Measurements from ENCODE around the gene PRSS48.
"Not testable (repeated sequence)": the region's sequence is repeated elsewhere in the genome, so short reads cannot be mapped to it uniquely, and the experiment has no call there.

Gene PRSS48

DNA sequence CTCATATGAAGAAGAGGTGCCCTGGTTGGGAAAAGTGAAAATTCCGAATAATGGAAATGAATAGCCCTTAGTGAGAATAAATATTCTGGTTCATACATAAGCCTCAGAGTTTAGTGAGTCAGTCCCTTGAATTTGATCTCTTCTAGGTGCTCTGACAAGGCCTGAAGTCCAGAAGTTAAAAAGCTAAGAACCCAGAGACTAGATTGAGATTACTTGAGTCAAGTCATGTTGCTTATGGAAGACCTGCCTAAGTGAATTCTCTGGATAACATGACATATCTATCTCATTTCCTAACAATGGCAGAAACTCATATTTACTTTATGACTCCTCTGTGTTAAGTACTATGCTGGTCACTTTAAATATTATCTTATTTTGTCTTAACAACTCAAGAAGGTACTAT is 10.5 kb upstream of the PRSS48 start:
- DNase-seq = no peak

- no peak for DNase-seq
Observed at GRCh38 chr4:151267104-151267503, 9.9 kb upstream of the PRSS48 start.

DNA sequence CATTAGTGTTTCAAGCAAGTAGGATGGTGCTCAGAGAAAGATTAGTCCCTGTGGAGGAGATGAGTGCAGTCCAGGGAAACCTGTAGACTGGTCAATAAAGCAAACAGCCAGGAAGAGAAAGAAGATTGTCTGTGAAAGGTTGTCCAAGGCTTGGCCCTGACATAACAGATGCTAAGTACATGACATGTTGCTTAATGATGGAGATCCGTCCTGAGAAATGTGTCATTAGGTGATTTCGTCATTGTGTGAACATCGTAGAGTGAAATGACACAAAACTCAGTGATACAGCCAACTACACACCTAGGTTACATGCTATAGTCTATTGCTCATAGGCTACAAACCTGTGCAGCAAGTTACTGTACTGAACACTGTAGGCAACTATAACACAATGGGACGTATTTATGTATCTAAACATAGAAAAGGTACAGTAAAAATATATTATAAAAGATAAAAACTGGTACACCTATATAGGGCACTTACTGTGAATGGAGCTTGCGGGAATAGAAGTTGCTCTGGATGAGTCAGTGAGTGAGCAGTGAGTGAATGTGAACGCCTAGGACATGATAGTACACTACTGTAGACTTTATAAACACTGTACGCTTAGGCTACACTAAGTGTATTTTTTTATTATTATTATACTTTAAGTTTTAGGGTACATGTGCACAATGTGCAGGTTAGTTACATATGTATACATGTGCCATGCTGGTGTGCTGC is 9.0 kb upstream of the PRSS48 start:
- no peak for DNase-seq

GRCh38 chr4:151268905-151269304 is 8.1 kb upstream of the PRSS48 start:
- DNase-seq = not testable (repeated sequence)

DNA sequence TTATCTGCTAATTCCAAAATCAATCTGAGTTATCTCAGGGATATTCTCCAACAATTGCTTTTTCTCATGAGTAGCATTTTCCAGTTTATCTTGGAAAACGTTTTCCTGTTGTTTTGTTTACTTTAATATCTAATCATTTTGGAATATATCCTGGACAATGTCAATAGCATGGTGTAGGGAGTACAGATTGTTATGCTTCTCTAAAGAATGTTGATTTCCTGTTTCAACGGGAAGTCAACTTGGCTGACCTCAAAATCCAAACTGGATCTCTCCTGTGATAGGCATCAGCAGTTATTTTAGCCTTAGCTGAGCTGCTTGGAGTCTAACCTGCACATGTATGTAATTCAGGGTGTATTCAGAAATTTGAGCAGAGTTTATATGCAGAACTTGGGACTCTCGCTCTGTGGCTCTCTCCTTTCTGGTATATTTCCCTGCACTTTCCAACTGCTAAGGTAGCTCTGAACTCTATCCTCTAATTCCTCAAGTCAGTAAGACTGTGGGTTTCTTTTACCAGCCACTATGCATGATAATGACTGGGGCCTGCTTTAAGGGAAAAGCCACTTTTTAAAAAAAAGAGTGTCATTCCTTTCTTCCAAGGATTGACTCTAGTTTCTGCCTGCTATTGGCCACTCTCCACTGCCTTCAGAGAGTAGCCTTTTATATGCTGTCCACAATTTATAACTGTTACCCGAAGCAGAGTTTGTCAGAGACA is 7.7 kb downstream of the PRSS48 start:
- DNase-seq = no peak

- DNase-seq = no peak
Observed at GRCh38 chr4:151287409-151287808, 10.4 kb downstream of the PRSS48 start.

GRCh38 chr4:151291485-151291884 is 14.5 kb downstream of the PRSS48 start:
- DNase-seq = no peak

- no peak for DNase-seq
Observed at GRCh38 chr4:151292038-151292437, 15.1 kb downstream of the PRSS48 start.

DNA sequence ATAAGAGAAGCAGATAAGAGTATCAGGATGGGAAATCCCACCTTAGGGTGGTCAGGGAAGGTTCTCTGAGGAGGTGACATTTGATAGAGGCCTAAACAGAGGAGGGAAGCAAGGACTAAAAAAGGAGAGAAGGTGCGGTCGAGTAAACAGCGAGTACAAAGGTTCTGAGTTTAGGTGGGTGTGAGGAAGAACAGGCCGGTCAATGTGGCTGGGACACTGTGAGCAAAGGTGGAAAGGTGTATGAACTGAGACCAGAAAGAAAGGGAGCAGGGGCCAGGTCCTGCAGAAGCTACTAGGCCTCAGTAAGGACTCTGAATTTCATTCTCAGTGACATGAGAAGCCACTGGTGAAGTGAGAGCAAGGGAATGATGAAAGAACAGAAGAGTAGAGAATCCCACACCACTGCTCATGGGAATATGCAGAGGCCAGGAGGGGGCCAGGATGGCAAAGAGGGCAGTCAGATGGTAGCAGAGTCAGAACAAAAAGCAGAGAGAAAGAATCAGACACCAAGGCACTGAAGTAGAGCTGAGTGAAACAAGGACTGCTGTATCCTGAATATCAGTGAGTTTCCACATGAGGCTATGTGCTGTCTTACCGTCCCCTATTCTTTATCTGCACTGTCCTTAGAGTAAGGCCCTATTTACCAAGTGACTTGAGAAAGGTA is 18.0 kb downstream of the PRSS48 start:
- DNase-seq = no peak

GRCh38 chr4:151296227-151296626 is 19.3 kb downstream of the PRSS48 start:
- no peak for DNase-seq

GRCh38 chr4:151297170-151297569 is 20.2 kb downstream of the PRSS48 start:
- no peak for DNase-seq

DNA sequence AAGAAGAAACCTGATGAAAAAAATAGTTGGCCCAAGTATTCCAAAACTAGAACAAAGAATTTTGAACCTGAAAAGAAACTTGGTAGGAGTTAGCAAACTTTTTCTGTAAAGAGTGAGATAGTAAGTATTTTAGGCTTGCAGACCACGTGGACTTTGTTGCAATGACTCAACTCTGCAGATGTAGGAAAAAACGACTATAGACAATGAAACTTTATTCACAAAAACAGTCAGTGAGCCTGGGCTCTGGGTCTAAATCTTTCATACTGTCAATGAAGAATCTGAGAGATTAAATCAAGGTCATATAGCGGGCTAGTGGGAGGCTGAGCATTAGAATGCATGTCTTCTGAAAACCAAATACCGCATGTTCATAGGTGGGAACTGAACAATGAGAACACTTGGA is 25.5 kb downstream of the PRSS48 start:
- no peak for DNase-seq

- no peak for DNase-seq
Observed at GRCh38 chr4:151304226-151304625, 27.3 kb downstream of the PRSS48 start.

- DNase-seq = no peak
Observed at GRCh38 chr4:151304755-151305154, 27.8 kb downstream of the PRSS48 start.

- DNase-seq = no peak
Observed at GRCh38 chr4:151310124-151310728, 33.3 kb downstream of the PRSS48 start.

DNA sequence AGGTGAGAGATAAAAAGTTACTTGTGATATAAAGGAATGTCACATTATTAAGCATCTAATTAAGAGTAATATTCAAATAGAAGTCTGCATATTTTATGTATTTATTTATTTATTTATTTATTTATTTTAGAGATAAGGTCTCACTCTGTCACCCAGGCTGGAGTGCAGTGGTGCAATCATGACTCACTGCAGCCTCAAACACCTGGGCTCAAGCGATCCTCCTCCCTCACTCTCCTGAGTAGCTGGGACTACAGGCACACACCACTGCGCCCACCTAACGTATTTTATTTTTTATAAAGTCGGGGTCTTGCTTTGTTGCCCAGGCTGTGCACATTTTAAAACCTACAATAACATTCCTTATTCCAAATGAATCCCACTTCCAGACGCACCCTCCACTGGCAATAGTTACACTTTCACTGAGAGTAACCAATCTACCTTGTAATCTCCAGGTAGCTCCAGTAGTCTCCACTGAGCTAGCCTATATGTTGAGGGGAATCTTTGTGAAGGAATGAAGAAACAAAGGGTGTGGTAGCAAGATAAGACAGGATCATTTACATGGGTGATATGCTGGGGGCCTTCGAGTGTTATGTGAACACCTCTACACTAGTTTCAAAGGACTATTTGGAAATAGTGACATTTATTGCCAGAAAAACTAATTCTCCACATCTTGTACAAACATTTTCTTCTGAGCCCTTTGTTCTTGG is 36.5 kb downstream of the PRSS48 start:
- no peak for DNase-seq

- no peak for DNase-seq
Observed at GRCh38 chr4:151314010-151314355, 37.0 kb downstream of the PRSS48 start.

DNA sequence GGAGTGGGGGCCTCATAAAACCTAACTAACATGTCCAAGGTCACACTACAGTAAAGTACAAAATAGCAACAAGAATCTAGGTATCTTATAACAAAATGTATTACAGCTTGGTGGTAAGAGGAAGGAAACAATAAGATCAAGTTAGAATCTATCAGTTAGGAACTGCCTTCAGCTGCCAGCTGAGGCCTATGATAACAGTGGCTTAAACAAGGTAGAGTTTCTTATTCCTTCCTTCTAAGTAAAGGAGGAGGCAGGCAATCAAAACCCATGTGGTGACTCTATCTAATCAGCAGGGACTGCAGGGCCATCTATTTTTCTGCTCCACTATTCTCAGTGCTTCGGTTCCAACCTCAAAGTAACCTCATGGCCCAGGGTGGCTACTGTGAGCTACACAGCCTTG is 37.5 kb downstream of the PRSS48 start:
- no peak for DNase-seq

GRCh38 chr4:151315212-151315886 is 38.4 kb downstream of the PRSS48 start:
- DNase-seq = no peak

DNA sequence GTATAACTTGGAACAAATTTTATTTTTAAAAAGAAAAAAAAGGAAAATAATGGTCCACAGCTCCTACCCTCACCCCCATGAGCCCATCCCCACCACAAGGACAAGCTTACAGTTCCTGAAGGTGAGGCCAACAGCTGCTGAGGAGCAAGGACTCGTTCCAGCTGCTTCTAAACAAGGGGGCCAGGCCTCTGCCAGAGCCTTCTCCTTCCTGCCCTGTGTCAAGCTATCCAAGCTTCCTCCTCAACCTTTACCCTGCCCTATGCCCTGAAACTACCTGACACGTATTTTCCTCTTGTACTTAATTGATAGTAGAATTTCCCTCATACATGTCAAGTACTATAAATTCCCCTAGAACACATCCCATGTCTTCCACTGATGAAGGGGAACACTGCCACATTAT is 39.7 kb downstream of the PRSS48 start:
- no peak for DNase-seq

DNA sequence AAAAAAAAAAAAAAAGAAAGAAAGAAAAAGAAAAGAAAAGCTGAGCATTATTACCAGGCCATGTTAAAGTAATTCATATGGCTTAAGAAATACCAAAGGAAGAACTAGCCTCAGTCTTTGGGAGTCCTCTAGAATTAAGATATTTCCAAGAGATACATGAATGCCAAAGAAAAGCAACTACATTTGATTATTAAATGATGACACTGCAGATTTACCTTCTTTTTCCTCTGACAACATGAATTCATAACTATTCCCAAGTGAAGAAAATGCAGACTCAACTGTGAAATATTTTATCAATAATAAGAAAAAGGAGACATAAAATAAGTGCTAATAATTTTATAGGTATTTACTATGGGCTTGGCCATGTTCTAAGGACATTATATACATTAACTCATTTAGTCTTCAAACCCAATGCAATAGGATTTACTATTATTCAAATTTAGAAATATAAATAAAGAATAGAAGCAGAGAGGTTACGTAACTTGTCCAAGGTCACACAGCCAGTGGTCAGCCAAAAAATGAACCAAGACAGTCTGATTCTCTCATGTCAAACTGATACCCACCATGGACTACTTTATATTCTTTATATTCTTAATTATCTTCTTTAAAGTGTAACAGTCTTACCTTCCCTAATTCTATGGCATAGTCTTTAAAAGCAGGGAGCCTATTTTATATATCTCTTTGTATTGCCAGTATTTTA is 41.5 kb downstream of the PRSS48 start:
- DNase-seq = no peak

DNA sequence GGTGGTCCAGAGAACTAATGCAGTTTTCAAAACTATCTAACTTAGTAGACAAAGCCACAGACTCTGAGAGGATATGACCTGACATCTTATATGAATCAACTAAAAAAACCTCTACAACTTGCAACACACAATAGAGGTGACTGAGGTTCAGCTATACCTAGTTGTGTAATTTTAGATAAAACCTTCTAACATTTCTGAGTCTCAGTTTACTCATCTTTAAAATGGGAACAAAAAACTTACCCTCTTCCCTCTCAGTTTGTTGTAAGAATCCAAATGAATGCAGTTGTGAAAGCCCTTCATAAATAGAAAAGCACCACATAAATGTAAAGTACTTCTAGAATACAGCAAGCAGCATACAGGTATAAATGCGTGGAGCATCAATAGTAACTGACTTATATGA is 42.5 kb downstream of the PRSS48 start:
- no peak for DNase-seq
